Omental fat pad (tissue), 4 donors: ENCODE measurements around the gene CNTNAP2. TPM values are rescaled to one million over a fixed set of nuclear protein-coding genes. Genes with fewer than 3 reads are reported as not detected.

Experiments
- ATAC-seq: fragments of 150-250 bp; one replicate; pipeline ENCODE4 v1.9.1; 2016; ENCODE audit warnings: mild to moderate bottlenecking, moderate library complexity; ENCODE audit not compliant: low FRiP score
- DNase-seq: peaks from one replicate; pipeline ENCODE4 v3.0.0-alpha.2; 2019; ENCODE audit warnings: low spot score
- total RNA-seq, 4 donors: library from RNA; depleted of rRNA; stranded (reverse); fragments of >200 nt; gene quantifications; one replicate each; pipeline ENCODE4 v1.1.0, GENCODE V29; 2016
- TF ChIP-seq, protein P1 (sequence below), 3 donors: fragments of 450-650 bp; IDR thresholded peaks; one replicate each; pipeline ENCODE4 v1.5.1; 2016 to 2017; ENCODE audit warnings: antibody characterized with exemption in 3 of 3, mild to moderate bottlenecking in 3 of 3, moderate library complexity in 2 of 3

The CNTNAP2 gene
- total RNA-seq, 4 donors from 2014 or later, result 0.38 to 1.5 (median 1.1) TPM; not detected in 1

DNA sequence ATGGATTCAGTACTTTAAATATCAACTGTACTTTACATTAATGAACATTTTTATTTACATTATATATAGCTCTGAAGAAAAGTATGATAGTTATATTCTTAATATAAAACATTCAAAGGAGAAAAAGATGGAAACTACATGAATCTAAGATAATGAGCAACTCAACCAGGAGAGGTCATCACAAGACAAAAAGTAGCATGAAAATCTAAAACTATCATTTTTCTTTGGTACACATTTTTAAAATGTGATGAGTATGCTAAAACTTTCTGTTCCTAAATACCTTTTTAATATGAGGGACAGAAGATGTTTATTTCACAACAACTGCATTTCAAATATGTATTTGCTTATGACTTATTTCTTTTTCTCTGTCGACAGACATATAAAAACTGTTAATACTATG is 2.4 kb downstream of the CNTNAP2 start:
- no peak for DNase-seq
- TF ChIP-seq, protein P1, sequence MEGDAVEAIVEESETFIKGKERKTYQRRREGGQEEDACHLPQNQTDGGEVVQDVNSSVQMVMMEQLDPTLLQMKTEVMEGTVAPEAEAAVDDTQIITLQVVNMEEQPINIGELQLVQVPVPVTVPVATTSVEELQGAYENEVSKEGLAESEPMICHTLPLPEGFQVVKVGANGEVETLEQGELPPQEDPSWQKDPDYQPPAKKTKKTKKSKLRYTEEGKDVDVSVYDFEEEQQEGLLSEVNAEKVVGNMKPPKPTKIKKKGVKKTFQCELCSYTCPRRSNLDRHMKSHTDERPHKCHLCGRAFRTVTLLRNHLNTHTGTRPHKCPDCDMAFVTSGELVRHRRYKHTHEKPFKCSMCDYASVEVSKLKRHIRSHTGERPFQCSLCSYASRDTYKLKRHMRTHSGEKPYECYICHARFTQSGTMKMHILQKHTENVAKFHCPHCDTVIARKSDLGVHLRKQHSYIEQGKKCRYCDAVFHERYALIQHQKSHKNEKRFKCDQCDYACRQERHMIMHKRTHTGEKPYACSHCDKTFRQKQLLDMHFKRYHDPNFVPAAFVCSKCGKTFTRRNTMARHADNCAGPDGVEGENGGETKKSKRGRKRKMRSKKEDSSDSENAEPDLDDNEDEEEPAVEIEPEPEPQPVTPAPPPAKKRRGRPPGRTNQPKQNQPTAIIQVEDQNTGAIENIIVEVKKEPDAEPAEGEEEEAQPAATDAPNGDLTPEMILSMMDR (IDR thresholded peaks at IDR 0.05), result no peak
- no peak for ATAC-seq

GRCh38 chr7:146123715-146124114 is 7.1 kb downstream of the CNTNAP2 start:
- DNase-seq, result no peak
- TF ChIP-seq, protein P1 (IDR thresholded peaks at IDR 0.05), result no peak
- ATAC-seq, result no peak

- no peak for DNase-seq
- TF ChIP-seq, protein P1 (IDR thresholded peaks at IDR 0.05), result no peak
- no peak for ATAC-seq
Measured at GRCh38 chr7:146126767-146127509, 10.3 kb downstream of the CNTNAP2 start.

GRCh38 chr7:146129296-146129695 is 12.7 kb downstream of the CNTNAP2 start:
- DNase-seq (no peak), ATAC-seq (no peak)
- TF ChIP-seq, protein P1 (IDR thresholded peaks at IDR 0.05), result no peak

DNA sequence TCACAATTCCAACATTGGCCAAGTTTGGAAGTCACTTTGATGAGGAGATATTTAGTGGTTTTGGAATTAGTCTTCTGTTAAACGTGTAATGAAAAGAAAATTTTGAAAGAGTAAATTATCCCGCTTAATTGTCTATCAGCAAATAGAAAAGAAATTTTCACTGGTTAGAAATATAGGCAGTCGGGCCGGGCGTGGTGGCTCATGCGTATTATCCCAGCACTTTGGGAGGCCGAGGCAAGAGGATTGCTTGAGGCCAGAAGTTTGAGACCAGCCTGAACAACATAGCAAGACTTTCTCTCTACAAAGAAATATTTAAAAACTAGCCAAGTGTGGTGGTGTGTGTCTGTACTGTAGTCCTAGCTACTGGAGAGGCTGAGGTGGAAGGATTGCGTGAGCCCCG is 13.4 kb downstream of the CNTNAP2 start:
- TF ChIP-seq, protein P1 (IDR thresholded peaks at IDR 0.05), result no peak
- ATAC-seq (no peak), DNase-seq (no peak)

DNA sequence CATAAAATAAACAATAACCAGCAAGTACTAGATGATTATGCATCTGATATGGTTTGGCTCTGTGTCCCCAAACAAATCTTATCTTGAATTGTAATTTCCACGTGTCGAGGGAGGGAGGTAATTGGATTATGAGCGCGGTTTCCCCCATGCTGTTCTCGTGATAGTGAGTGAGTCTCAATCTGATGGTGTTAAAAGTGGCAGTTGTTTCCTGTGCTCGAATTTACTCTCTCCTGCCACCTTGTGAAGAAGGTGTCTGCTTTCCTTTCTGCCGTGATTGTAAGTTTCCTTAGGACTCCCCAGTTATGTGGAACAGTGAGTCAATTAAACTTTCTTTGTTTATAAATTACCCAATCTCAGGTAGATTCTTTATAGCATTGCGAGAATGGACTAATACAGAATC is 15.1 kb downstream of the CNTNAP2 start:
- DNase-seq, result no peak
- TF ChIP-seq, protein P1 (IDR thresholded peaks at IDR 0.05), result no peak
- ATAC-seq, result no peak

DNA sequence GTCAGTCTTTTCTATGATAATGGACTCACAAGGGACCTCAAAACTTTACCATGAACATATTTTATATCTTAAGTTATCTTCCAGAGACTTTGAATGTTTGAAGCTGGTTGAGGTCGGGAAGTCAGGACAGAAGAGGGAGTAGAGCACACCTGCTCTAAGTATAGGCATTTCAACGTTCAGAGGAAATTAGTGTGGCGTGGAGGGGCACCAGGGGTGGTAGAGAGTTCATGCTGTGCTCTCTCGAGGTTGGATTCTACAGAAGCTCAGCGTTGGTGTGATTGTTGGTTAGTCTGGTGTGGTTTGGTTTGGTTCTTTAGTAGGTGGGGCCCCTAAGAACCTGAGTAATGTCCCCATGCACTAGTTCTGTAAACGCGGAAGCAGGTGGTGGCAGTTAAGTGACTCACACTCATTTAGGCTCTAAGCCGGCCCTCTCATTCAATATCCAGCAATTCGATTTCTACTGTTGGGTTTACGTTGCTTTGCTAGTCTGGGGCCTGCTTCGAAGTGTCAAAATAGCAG is 19.8 kb downstream of the CNTNAP2 start:
- TF ChIP-seq, protein P1 (IDR thresholded peaks at IDR 0.05), result no peak
- DNase-seq (no peak), ATAC-seq (no peak)
